NCI-H748 (cell line): Measurements from ENCODE around the gene YBX2.
"Not testable (repeated sequence)": the region's sequence is repeated elsewhere in the genome, so short reads cannot be mapped to it uniquely, and the experiment has no call there.

Experiments
- DNase-seq: peaks from one replicate; lab custom pipeline; 2025; ENCODE audit not compliant: unreplicated experiment; lab: John Stamatoyannopoulos, UW

The YBX2 gene

GRCh38 chr17:7249214-7249613, 45.2 kb downstream of the YBX2 start:
- DNase-seq = no peak

GRCh38 chr17:7248796-7249195, 45.6 kb downstream of the YBX2 start:
- DNase-seq = no peak

- DNase-seq = no peak
Observed at GRCh38 chr17:7246779-7247178, 47.7 kb downstream of the YBX2 start.

- DNase-seq = not testable (repeated sequence)
Observed at GRCh38 chr17:7243838-7244237, 50.6 kb downstream of the YBX2 start.

GRCh38 chr17:7243453-7243729, 51.0 kb downstream of the YBX2 start:
- DNase-seq = no peak

GRCh38 chr17:7242717-7243452, 51.6 kb downstream of the YBX2 start:
- peak; percentile 99 for DNase-seq

- DNase-seq = peak; percentile 95
Observed at GRCh38 chr17:7241783-7242716, 52.4 kb downstream of the YBX2 start, which contains the start of gene GABARAP. Gene GABARAP (minus strand): TSS chr17:7242449. CDS start chr17:7242330, 119 bp downstream.

GRCh38 chr17:7241090-7241733, 53.2 kb downstream of the YBX2 start:
- peak; percentile 45 for DNase-seq

- no peak for DNase-seq
Observed at GRCh38 chr17:7240375-7240774, 54.1 kb downstream of the YBX2 start.

- DNase-seq = peak; percentile 100
Observed at GRCh38 chr17:7239091-7240027, 55.1 kb downstream of the YBX2 start, which contains the start of gene PHF23. Gene PHF23 (minus strand): TSS chr17:7239457. CDS start chr17:7239279, 178 bp downstream.

GRCh38 chr17:7238420-7239090, 55.9 kb downstream of the YBX2 start:
- peak; percentile 56 for DNase-seq
